Activated T-cell treated with anti-CD3 and anti-CD28 coated beads for 4 hours (primary cell): ENCODE data around the gene PEAK1.

ENCODE experiments used
- DNase-seq: peaks from one replicate; pipeline ENCODE4 v3.0.0-alpha.2; 2020

PEAK1 gene

GRCh38 chr15:77053709-77054108 lies 366.2 kb downstream of the PEAK1 start:
- no peak for DNase-seq

- DNase-seq = no peak
Observed at GRCh38 chr15:77052556-77052955, 367.3 kb downstream of the PEAK1 start.
